Fibroblast of peridontal ligament (primary cell): ENCODE data around the gene TSC2.

Source experiments
- DNase-seq: peaks from one replicate; pipeline ENCODE4 v3.0.0-alpha.2; 2010; ENCODE audit errors: extremely low read depth

Gene TSC2

GRCh38 chr16:2047330-2048115 is at the start of gene TSC2, which contains the start of gene NTHL1:
Gene TSC2 (plus strand): TSS chr16:2047985. CDS start chr16:2048616, 631 bp downstream.
Gene NTHL1 (minus strand): TSS chr16:2047834. CDS start chr16:2047823, 11 bp downstream.
- DNase-seq: peak; percentile 92

DNA sequence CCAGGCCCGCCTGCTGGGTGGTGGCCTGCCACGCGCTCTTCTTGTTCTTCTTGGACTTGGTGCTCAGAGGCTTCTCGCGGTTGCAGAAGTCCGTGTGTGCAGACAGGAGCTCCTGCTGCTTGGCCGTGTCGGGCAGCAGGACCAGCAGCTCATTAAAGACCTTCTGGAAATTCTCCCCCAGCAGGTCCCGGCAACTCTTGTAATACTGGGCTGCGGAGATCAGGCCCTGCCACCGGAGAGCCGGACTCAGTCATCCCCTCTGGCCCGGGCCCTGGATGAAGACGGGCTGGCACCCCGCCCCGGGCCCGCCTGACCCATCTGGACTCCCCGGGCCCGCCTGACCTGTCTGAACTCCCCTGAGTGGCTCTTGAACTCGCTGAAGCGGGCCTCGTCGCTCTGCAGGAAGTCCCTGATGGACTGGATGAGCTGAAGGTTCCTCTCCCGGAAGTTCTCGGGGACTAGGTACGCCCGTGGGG is 49.4 kb upstream of the TSC2 start:
- DNase-seq: no peak

DNA sequence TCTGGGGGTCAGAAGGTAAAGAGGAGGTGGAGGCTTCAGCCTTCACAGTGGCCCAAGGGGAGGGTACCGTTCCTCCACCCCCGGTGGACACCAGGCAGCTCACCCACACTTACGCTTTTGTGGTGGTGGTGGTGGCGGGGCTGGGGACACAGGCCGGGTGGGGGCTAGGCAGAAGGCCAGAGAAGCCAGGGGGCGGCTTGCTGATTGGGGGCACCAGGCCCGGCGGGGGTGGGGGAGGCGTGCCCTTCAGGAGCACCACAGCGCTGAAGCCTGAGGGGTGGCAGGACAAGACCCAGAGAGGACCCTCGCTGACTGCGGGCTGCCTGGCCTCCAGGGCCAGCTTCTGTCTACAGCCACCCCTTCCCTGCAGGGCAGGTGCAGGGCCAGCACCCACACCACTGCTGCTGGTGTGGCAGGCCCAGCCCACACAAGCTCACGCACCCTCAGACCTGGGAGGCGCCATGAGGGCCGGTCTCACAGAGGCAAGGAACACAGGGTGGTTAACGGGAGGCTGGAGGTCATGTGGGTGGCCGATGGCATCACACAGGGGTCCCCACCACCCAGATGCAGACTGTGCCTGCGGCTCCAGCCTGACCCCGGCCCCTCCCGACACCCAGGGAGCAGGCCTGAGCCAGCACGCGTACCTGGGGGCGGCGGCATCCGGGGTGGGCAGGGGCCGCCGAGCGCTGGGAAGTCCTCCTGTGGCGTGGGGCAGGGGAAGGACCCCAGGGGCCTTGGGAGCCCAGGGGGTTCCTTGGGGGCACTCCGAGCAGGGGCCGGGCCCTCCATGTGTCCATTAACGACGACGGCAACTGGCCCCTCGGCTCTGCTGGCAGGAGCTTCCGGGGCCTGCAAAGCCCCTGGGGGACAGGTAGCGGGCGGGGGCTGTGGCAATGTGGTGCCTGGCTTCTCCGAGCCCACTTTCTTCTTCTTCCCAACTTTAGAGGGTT is 48.7 kb upstream of the TSC2 start:
- DNase-seq: no peak

GRCh38 chr16:1999866-2000514 is 47.8 kb upstream of the TSC2 start:
- no peak for DNase-seq

DNA sequence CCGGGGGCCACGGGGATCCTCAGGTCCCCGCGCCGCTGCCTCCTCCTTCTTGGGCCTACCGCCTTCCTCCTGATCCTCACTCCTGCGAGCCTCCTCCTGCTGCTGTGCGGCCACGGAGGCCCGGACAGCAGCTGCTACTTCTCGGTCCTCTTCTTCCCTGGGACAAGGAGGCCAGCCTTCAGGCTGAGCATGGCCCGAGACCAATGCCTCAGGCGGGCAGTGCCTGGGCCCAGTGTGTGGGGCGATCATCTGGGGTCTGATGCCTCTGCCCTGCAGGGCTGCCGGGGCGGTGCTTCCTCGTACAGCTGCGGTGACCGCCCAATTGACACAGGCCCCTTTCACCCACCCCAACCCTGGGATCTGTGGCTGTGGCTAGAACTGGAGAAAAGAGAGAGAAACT is 46.8 kb upstream of the TSC2 start:
- no peak for DNase-seq

GRCh38 chr16:2001456-2002355 is 46.1 kb upstream of the TSC2 start:
- DNase-seq: no peak

DNA sequence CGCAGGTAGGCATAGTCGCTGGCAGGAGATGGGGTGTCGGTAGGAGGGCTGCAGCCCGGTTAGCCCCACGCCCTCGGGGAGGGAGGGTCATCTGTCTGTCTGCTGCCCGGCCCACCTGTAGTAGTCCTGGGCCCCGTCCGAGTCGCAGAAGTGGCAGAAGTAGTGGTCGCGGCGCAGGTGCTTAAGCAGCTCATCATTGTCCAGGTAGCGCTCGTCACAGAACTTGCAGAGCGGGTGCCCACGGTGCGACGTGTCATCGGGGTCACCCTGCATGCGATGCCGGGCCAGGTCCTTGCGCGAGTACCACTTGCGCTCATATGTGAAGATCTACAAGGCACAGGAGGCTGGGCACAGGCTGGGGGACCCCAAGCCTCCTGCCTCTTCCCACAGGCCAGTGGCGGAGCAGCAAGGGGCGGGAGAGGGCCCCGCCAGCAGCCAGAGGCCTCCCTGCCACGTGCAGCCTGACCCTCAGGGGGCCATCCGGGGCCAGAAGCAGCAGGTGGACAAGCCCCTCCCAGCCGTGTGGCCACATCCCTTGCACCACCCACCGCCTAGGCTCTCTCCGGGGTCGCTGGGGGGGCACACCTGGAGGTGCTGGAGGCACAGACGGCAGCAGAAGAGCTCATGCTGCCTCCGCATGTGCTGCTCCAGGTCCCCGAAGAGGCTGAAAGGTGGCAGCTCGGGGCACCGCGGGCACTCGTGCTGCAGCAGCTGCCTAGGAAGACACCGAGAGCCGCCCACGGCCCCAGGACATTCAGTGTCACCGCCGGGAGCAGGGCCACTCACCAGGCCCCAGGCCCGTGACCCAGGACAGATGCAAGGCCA is 45.2 kb upstream of the TSC2 start:
- DNase-seq: no peak

DNA sequence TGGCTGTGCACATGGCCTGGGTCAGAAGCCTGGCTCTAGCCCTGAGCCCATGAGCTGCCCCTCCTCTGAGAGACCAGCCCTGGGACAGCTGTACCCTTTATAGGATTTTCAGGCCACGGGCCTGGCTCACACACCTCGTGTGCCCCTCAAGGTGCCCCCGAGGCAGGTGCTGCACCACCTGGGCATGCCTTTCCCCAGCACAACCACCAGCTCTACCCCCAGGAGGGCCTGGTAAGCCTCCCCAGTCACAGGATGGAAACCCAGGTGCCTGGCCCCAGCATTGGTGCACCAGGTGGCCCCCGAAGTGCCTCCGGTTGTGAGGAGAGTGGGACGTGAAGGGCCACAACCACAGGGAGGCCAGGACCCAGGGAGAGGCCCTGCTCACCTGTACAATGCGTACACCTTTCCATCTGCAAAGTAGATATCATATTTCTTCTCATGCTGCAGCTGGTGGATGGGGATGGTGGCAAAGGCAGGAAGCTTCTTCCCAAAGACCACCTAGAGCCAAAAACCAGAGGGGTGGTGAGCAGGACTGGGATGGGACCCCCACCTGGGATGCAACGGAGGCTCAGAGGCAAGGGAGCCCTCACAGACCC is 44.5 kb upstream of the TSC2 start:
- DNase-seq: no peak

DNA sequence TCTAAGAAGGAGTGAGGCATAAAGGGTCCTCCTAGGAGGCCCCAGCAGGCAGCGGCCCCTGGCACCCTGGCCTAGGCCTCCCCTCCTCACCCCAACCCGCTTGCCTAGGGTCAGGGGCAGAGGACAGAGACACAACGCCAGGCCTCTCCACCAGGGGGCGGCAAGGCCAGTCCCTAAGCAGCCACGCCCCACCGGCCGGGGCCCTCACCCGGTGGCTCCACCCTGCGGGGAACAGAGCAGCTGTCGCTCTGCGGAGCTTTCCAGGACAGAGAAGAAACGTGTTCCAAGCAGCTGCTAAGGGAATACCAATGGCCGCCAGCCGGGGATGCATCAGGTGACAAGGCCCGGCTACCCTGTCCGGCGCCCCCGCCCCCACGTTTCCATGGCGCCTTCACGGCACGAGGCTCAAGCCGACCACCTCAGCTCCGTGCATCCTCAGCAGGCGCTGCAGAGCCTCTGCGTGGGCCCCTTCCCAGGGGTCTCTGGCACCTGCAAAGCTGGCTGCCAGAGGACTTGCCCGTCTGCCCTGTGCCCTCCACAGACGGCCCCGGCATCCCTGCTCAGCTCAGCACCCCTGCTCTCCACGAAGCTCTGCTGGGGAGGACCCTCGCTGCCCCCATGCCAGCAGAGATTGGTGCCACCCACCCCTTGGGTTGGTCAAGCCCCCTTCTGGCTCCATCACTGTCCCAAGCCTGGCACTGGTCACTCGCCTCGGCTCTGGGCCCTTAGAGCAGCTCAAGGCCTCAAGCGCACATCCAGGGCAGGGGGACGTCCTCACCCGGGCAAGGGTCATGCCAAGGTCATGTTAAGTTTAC is 43.8 kb upstream of the TSC2 start:
- DNase-seq: peak; percentile 69

DNA sequence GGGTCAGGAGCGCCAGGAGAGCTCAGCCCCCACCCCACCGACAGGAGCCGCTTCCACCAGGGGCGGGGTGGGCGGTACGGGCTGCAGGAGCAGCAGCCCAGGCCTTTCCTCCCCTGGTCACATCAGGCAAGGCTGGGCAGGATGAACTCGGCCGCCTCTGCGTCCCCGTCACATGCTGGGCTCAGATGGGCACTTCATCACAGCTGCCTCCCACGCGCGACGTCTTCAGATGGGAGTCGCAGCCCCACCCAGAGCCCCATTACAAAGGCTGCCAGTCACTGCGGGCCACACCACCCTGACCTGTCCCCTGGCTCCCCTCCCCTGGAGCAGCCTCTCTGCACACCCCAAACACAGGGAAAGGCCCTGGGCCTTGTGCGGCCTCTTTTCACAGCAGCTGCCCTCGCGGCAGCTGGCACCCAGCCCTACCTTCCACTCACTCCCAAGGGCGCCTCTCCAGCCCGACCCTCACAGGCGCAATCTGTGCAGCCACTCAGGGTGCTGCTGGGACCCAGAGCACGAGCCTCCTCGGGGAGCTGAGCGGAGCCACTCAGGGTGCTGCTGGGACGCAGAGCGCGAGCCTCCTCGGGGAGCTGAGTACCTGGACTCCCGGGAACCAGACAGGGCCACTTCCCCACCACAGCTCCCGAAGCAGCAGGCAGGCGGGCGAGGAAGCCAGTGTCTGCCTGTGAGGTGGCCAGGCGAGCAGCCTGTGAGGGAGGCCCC is 42.8 kb upstream of the TSC2 start:
- no peak for DNase-seq

DNA sequence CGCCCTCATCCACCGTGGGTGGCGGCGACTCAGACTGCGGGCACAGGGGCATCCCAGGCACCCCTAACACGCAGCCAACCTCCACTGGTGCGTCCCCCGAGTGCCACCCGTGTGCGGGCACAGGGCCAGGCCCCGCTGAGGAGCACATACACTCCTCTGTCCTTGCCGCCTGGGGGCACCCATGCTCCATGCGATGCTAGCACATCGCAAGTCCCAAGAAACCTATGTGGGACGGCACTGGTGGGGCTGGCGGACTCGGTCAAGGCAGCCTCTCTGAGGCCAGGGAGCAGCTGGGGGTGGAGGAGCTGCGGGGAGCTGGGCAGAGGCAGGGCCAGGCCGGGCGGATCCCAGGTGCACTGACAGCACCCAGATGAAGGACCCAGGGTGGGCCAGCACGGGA is 42.1 kb upstream of the TSC2 start:
- DNase-seq: no peak

- DNase-seq: no peak
Measured at GRCh38 chr16:2006317-2006716, 41.5 kb upstream of the TSC2 start.

DNA sequence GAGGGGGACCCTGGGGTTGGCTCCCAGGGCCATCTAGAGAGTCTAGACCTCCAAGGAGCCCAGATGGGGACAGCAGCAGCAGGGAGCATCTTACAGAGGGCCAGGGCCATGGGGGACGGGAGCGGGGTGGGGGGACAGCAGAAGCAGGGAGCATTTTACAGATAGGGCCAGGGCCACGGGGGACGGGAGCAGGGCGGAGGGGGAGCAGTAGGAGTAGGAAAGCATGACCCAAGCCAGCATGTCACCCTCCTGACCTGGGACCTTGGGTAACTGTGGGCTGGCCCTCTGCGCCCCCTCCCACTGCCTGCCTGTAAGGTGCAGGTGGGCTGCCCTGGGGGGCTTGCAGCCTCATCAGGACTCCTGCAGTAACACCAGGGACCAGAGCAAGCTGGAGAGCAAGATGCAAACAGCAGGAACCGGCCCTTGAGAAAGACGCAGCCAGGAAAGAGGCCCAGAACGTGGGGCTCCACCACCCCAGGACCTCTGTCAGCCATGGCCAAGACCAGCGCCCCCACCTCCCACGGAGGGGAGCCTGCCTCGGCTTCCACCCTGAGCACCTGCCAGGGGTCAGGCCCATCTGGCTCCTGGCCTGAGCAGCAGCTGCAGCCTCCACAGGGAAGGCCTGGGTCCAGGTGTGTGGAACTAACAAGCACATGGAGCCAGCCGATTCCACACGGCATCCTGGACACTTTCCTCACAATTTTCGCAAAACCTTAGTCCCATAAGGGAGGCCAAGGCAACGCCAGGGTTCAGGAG is 40.5 kb upstream of the TSC2 start:
- DNase-seq: no peak

DNA sequence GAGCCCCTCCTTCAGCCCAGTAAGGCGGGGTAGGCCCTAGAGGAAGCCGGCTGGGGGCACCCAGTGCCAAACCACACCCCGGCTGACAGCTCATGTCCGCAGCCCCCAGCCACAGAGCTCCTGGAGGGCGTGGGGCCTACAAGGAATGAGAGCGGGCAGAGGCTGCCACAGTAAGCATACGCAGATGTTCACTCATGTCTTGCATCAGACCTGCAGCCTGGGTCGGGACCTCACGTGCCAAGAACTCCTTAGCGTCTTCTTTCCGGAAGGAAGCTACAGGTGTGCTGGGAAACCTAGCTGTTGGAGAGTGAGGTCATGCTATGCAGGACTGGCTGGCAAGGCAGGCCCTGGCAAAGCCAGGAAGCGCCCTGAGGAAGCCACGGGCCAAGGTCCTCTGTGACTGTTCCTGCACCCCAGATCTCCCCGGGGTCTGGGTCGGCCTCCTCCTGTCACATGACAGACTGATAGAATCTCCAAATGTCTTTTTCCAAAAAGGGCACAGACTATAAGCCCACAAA is 39.7 kb upstream of the TSC2 start:
- DNase-seq: peak; percentile 78

DNA sequence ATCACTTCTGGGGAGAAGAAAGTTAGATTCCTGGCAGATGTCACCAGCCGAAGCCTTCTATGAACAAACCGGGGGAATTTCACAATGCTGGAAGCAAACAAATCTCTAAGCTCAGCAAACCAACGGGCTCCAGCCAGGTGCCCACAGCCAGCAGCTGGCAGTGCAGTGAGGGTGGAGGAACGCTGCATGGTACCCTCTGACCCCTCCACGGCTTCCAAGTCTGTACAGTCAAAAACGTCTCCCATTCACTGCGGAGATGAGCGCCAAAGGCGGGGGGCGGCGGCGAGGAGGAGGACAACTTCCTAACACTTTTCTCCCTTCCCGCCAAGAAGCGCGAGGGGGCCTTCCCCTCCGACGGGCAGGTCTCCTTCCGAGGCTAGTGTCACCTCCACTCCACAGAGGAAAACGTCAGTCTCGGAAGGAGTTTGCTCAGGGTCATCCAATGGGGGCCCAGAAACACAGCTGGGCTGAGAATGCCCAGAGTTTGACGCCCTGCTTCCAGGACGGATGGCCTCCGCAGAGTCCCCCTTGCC is 39.1 kb upstream of the TSC2 start:
- peak; percentile 60 for DNase-seq

- no peak for DNase-seq
Measured at GRCh38 chr16:2009164-2009711, 38.5 kb upstream of the TSC2 start.
